Nephron progenitor cell (in vitro differentiated cells): ENCODE measurements around the gene AKT2.

Experiments used
- DNase-seq: peaks from one replicate; pipeline ENCODE4 v3.0.0; 2021
- H3K27ac Mint-ChIP-seq: 2 replicates; pipeline ENCODE4 v1.8.0; 2021; ENCODE audit warnings: mild to moderate bottlenecking, moderate library complexity, mixed read lengths
- H3K27me3 Mint-ChIP-seq: 2 replicates; pipeline ENCODE4 v1.8.0; 2021; ENCODE audit warnings: mild to moderate bottlenecking, low read depth, mixed read lengths; ENCODE audit not compliant: poor library complexity
- H3K36me3 Mint-ChIP-seq: 2 replicates; pipeline ENCODE4 v1.8.0; 2021; ENCODE audit warnings: low read depth, mixed read lengths
- H3K4me1 Mint-ChIP-seq: 2 replicates; pipeline ENCODE4 v1.8.0; 2021; ENCODE audit warnings: mixed read lengths
- H3K4me3 Mint-ChIP-seq: 2 replicates; pipeline ENCODE4 v1.8.0; 2021; ENCODE audit warnings: mild to moderate bottlenecking, moderate library complexity, mixed read lengths
- H3K9me3 Mint-ChIP-seq: 2 replicates; pipeline ENCODE4 v1.8.0; 2021; ENCODE audit warnings: mild to moderate bottlenecking, moderate library complexity, mixed read lengths
- CTCF ChIP-seq: fragments of 200-600 bp; sonication (generic); IDR thresholded peaks from 2 replicates; pipeline ENCODE4 v1.5.0; 2021; ENCODE audit warnings: antibody characterized with exemption

Gene AKT2

GRCh38 chr19:40266912-40267600 lies 18.1 kb downstream of the AKT2 start:
- H3K27me3 Mint-ChIP-seq: peaks cover 2% of the 10 kb centered on the region
- DNase-seq: no peak
- H3K4me3 Mint-ChIP-seq: no peak overlapping the region
- no peak for TF ChIP-seq CTCF
- peaks cover 26% of the 10 kb centered on the region for H3K36me3 Mint-ChIP-seq
- peaks cover 36% of the 10 kb centered on the region for H3K4me1 Mint-ChIP-seq
- no peaks in the 10 kb centered on the region for H3K9me3 Mint-ChIP-seq
- H3K27ac Mint-ChIP-seq: peak overlapping the region; percentile 9

GRCh38 chr19:40266119-40266518 lies 19.0 kb downstream of the AKT2 start:
- TF ChIP-seq CTCF: no peak
- Mint-ChIP-seq H3K27ac (no peak overlapping the region), H3K36me3 (peaks cover 35% of the 10 kb centered on the region), H3K4me1 (peaks cover 36% of the 10 kb centered on the region), H3K9me3 (no peaks in the 10 kb centered on the region), H3K4me3 (no peak overlapping the region), H3K27me3 (peaks cover 2% of the 10 kb centered on the region)
- no peak for DNase-seq

GRCh38 chr19:40265763-40266099 lies 19.4 kb downstream of the AKT2 start:
- Mint-ChIP-seq H3K36me3 (peaks cover 39% of the 10 kb centered on the region), H3K4me1 (peaks cover 36% of the 10 kb centered on the region), H3K9me3 (no peaks in the 10 kb centered on the region), H3K4me3 (no peak overlapping the region), H3K27ac (peak overlapping the region; percentile 69), H3K27me3 (peaks cover 2% of the 10 kb centered on the region)
- TF ChIP-seq CTCF: no peak
- DNase-seq: no peak

GRCh38 chr19:40265055-40265762 lies 19.9 kb downstream of the AKT2 start:
- no peaks in the 10 kb centered on the region for H3K9me3 Mint-ChIP-seq
- peaks cover 2% of the 10 kb centered on the region for H3K27me3 Mint-ChIP-seq
- H3K4me1 Mint-ChIP-seq: peaks cover 36% of the 10 kb centered on the region
- no peak overlapping the region for H3K4me3 Mint-ChIP-seq
- H3K36me3 Mint-ChIP-seq: peaks cover 38% of the 10 kb centered on the region
- TF ChIP-seq CTCF: no peak
- DNase-seq: no peak
- H3K27ac Mint-ChIP-seq: peak overlapping the region; percentile 69

- H3K27ac Mint-ChIP-seq: peak overlapping the region; percentile 90
- peaks cover 36% of the 10 kb centered on the region for H3K4me1 Mint-ChIP-seq
- H3K36me3 Mint-ChIP-seq: peaks cover 40% of the 10 kb centered on the region
Measured at GRCh38 chr19:40264314-40265054, 20.7 kb downstream of the AKT2 start.

More at GRCh38 chr19:40264314-40265054, 20.7 kb downstream of the AKT2 start:
- DNase-seq: no peak
- no peak for TF ChIP-seq CTCF
- H3K4me3 Mint-ChIP-seq: no peak overlapping the region
- H3K27me3 Mint-ChIP-seq: peaks cover 2% of the 10 kb centered on the region
- no peaks in the 10 kb centered on the region for H3K9me3 Mint-ChIP-seq
